Naive thymus-derived CD4-positive, alpha-beta T cell (primary cell): ENCODE measurements around the gene CANT1. TPM values are rescaled to one million over a fixed set of nuclear protein-coding genes. Genes with fewer than 3 reads are reported as not detected.

ENCODE experiments used
- ATAC-seq: fragments of 150-1000 bp; cut with Tn5 transposase; 2 replicates; pipeline ENCODE4 v1.10.0; 2021; ENCODE audit warnings: mild to moderate bottlenecking, moderate library complexity
- CTCF ChIA-PET: fragments of 350-600 bp; sonication (Branson Sonifier 250); formaldehyde crosslinking; loops from one replicate; lab custom pipeline; 2021; ENCODE audit warnings: antibody characterized with exemption; lab: Charles Lee
- POLR2A ChIA-PET: fragments of 350-600 bp; sonication (Branson Sonifier 250); formaldehyde crosslinking; loops from one replicate; lab custom pipeline; 2021; ENCODE audit warnings: antibody characterized with exemption, inconsistent platforms; lab: Charles Lee
- DNase-seq, 9 donors: peaks; one replicate each; pipeline versions ENCODE4 v3.0.0 to v3.0.0-alpha.2; 2020 to 2022; ENCODE audit warnings: mixed read lengths in 1 of 9
- H3K27ac ChIP-seq: one replicate; pipeline ENCODE4 v1.7.0; 2013; ENCODE audit warnings: mild to moderate bottlenecking, low read depth, low read length, moderate library complexity
- H3K27me3 ChIP-seq, 2 donors: one replicate each; pipeline ENCODE4 v1.7.0; 2013; ENCODE audit warnings: low read length in 2 of 2, mild to moderate bottlenecking in 2 of 2, moderate library complexity in 2 of 2; ENCODE audit not compliant: control insufficient read depth in 2 of 2, insufficient read depth in 2 of 2
- H3K36me3 ChIP-seq, 3 experiments: 1 replicate in 2 of 3; 2 replicates in 1 of 3; pipeline ENCODE4 v1.7.0; 2013; ENCODE audit warnings: low read length in 3 of 3, mild to moderate bottlenecking in 3 of 3, moderate library complexity in 1 of 3; ENCODE audit not compliant: insufficient read depth in 3 of 3, control insufficient read depth in 2 of 3
- H3K4me1 ChIP-seq, 2 donors: one replicate each; pipeline ENCODE4 v1.7.0; 2013; ENCODE audit warnings: low read length in 2 of 2, mild to moderate bottlenecking in 2 of 2, moderate library complexity in 1 of 2; ENCODE audit not compliant: control insufficient read depth in 2 of 2, insufficient read depth in 2 of 2
- H3K4me3 ChIP-seq: 2 replicates; pipeline ENCODE4 v1.7.0; 2013; ENCODE audit warnings: mild to moderate bottlenecking, low read length
- H3K9me3 ChIP-seq, 3 experiments: 1 replicate in 2 of 3; 2 replicates in 1 of 3; pipeline ENCODE4 v1.7.0; 2013; ENCODE audit warnings: low read length in 3 of 3; ENCODE audit not compliant: control insufficient read depth in 2 of 3
- H3K27ac Mint-ChIP-seq, 9 donors: one replicate each; pipeline ENCODE4 v1.8.0; 2020 to 2022; ENCODE audit warnings: mixed read lengths in 9 of 9, mild to moderate bottlenecking in 8 of 9, moderate library complexity in 5 of 9, inconsistent platforms in 2 of 9
- H3K27me3 Mint-ChIP-seq, 5 donors: one replicate each; pipeline ENCODE4 v1.8.0; 2021 to 2022; ENCODE audit warnings: mixed read lengths in 5 of 5, mild to moderate bottlenecking in 1 of 5
- H3K36me3 Mint-ChIP-seq, 5 donors: one replicate each; pipeline ENCODE4 v1.8.0; 2020 to 2022; ENCODE audit warnings: mixed read lengths in 5 of 5, mild to moderate bottlenecking in 3 of 5, inconsistent platforms in 1 of 5
- H3K4me1 Mint-ChIP-seq, 7 donors: one replicate each; pipeline ENCODE4 v1.8.0; 2020 to 2022; ENCODE audit warnings: mixed read lengths in 7 of 7, mild to moderate bottlenecking in 3 of 7, inconsistent platforms in 1 of 7
- H3K4me3 Mint-ChIP-seq, 10 donors: one replicate each; pipeline ENCODE4 v1.8.0; 2020 to 2022; ENCODE audit warnings: mild to moderate bottlenecking in 10 of 10, mixed read lengths in 10 of 10, moderate library complexity in 6 of 10, inconsistent platforms in 2 of 10
- H3K9me3 Mint-ChIP-seq, 11 donors: one replicate each; pipeline ENCODE4 v1.8.0; 2020 to 2022; ENCODE audit warnings: mixed read lengths in 11 of 11, mild to moderate bottlenecking in 4 of 11, inconsistent platforms in 1 of 11, moderate library complexity in 1 of 11
- intact Hi-C, 2 donors: fragments of 100-400 bp; cut with micrococcal nuclease; formaldehyde crosslinking; loops; one replicate each; pipeline ENCODE4 v1.15.1; 2023
- polyA plus RNA-seq, 2 donors: library from polyadenylated mRNA; unstranded; fragments of 300-500 nt; fragmentation: Illumina TruSeq; gene quantifications; one replicate each; pipeline ENCODE4 v1.2.3, GENCODE V29; 2021
- total RNA-seq, 6 experiments: library from RNA in 5 of 6; stranded (reverse) in 5 of 6; gene quantifications; 1 replicate in 5 of 6; 2 replicates in 1 of 6; pipeline ENCODE4 v1.2.3 and lab custom pipeline; 2021 to 2026

Gene CANT1
- total and polyA plus RNA-seq, 7 experiments from 2014 or later: 11.2 to 82.2 (median 42.3) TPM

DNA sequence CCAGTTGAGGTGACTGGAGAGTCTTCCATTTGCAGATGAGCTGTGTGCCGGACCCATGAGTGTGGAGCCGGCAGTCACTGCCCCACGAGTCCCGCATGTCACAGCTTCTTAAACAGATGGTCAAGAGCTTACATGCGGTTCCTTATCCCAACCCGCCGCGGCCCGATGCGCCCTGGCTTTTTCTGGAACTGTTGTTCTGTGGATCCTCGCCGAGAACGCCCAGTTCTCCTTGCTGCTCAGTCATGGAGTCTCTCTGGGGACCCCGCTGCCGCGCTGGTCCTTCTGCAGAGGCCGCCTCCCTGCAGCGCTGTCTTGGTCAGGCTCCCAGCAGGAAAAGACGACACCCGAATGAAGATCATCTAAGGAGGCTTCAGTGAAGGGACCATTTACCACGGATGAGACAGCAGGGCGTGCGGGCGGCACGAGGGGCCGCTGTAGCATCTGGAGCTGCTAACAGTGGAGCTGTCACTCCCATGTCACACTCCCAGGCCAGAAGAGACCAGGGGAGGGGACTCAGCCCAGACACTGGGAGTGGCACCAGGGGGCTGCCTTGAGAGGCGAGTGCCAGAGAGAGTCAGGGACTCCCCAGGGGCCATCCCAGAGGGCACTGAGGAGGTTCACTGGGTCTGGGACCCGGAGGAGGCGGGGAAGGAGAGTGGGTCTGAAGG, 19.1 kb downstream of the CANT1 start:
- intact Hi-C loops: no loop called here
- no peak for ATAC-seq
- H3K27ac Mint-ChIP-seq: peak overlapping the region in 1 of 9 donors; percentile 10

DNA sequence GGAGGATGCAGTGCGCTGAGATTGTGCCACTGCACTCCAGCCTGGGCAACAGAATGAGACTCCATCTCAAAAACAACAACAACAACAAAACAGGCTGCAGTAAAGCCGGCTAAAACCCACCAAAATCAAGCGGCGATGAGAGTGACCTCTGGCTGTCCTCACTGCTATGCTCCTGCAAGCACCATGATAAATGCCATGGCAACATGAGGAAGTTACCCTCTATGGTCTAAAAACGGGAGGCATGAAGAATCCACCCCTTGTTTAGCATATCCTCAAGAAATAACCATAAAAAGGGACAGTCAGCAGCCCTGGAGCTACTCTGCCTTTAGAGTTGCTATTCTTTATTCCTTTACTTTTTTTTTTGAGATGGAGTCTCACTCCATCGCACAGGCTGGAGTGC, 21.4 kb downstream of the CANT1 start:
- Mint-ChIP-seq H3K4me3 (no peak overlapping the region), H3K27me3 (no peaks in the 10 kb centered on the region), H3K36me3 (peaks cover 0 to 18% (median 6%) of the 10 kb centered on the region in 5 donors), H3K9me3 (no peaks in the 10 kb centered on the region), H3K27ac (no peak overlapping the region), H3K4me1 (peaks cover 15 to 20% (median 19%) of the 10 kb centered on the region in 7 donors)
- Histone ChIP-seq H3K27ac (no peak overlapping the region), H3K27me3 (no peaks in the 10 kb centered on the region), H3K36me3 (peaks cover 0 to 29% (median 0%) of the 10 kb centered on the region in 3 experiments), H3K4me3 (no peak overlapping the region), H3K9me3 (no peaks in the 10 kb centered on the region), H3K4me1 (peaks cover 7 to 16% of the 10 kb centered on the region in 2 donors)
- intact Hi-C loops: no loop called here
- no peak for ATAC-seq
- CTCF ChIA-PET: no interaction called here
- DNase-seq: no peak
- POLR2A ChIA-PET: no interaction called here

More for the DNA sequence above, 19.1 kb downstream of the CANT1 start:
- Histone ChIP-seq H3K4me1 (peaks cover 7 to 16% of the 10 kb centered on the region in 2 donors), H3K9me3 (no peaks in the 10 kb centered on the region), H3K27me3 (no peaks in the 10 kb centered on the region), H3K27ac (no peak overlapping the region), H3K36me3 (peaks cover 0 to 48% (median 0%) of the 10 kb centered on the region in 3 experiments), H3K4me3 (no peak overlapping the region)
- no peaks in the 10 kb centered on the region for H3K9me3 Mint-ChIP-seq
- no peak overlapping the region for H3K4me3 Mint-ChIP-seq
- peaks cover 0 to 27% (median 7%) of the 10 kb centered on the region in 5 donors for H3K36me3 Mint-ChIP-seq
- ChIA-PET POLR2A (interaction anchor here (0.7 kb wide), 1 partner anchor 574 kb away, joined by 3 read pairs; no protein-coding TSS in a partner anchor), CTCF (interaction anchor here (0.7 to 0.8 kb wide), 3 partner anchors 10 to 1289 kb away, joined by 3 read pairs; no protein-coding TSS in a partner anchor)
- DNase-seq: no peak
- H3K27me3 Mint-ChIP-seq: no peaks in the 10 kb centered on the region
- peaks cover 15 to 25% (median 21%) of the 10 kb centered on the region in 7 donors for H3K4me1 Mint-ChIP-seq

DNA sequence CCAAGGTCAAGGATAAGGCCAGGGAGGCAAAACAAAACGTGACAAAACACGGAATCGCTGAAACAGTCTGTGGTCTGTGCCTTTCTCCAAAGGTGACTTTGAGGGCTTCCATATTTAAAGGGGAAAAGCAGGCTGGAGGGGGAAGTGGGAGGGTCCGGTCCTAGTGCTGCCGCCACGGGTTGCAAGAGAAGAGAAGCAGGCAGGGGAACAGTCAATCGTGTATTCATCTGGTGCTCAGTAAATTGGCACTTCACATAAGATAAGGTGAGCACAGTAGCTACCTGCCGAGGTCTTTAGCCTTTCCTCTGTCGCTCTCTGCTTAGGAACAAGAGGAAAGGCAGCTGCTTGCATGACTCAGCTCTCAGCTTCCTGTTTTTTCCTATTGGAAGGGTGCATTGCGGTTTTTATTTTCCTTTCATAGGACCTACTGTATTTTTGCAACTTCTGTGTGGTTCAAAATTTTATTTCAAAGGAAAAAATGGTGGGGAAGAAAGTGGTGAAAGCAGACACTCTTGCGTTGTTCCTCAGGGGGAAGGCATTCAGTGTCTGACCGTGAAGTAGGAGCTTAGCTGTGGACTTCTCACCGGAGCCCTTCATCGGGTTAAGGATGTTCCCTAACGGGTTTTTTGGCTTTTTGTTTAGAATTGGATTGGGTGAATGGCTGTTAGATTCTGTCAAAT, 22.8 kb downstream of the CANT1 start:
- no peaks in the 10 kb centered on the region for H3K27me3 ChIP-seq
- POLR2A ChIA-PET: interaction anchor here (1.1 kb wide), 1 partner anchor 23 kb away, joined by 3 read pairs; the partner anchor contains the start of gene CANT1
- peaks cover 13 to 16% (median 15%) of the 10 kb centered on the region in 7 donors for H3K4me1 Mint-ChIP-seq
- DNase-seq: no peak
- peak overlapping the region in 5 of 9 donors; percentile 8 to 71 (median 25) for H3K27ac Mint-ChIP-seq
- intact Hi-C loops: loop anchor here in 1 of 2 donors (1.0 kb wide), 1 partner anchor 56 kb away; no protein-coding TSS in a partner anchor
- H3K4me3 ChIP-seq: peak overlapping the region; percentile 11
- H3K4me1 ChIP-seq: peaks cover 7 to 16% of the 10 kb centered on the region in 2 donors
- H3K27me3 Mint-ChIP-seq: no peaks in the 10 kb centered on the region
- peak; percentile 36 for ATAC-seq
- H3K27ac ChIP-seq: no peak overlapping the region
- no peaks in the 10 kb centered on the region for H3K9me3 Mint-ChIP-seq
- peak overlapping the region; percentile 63 to 84 (median 70) for H3K4me3 Mint-ChIP-seq
- no peaks in the 10 kb centered on the region for H3K9me3 ChIP-seq
- CTCF ChIA-PET: interaction anchor here (0.6 to 0.7 kb wide), 2 partner anchors 56 to 800 kb away, joined by 3 read pairs; no protein-coding TSS in a partner anchor
- H3K36me3 Mint-ChIP-seq: peaks cover 0 to 14% (median 3%) of the 10 kb centered on the region in 5 donors
- H3K36me3 ChIP-seq: peaks cover 0 to 16% (median 0%) of the 10 kb centered on the region in 3 experiments

DNA sequence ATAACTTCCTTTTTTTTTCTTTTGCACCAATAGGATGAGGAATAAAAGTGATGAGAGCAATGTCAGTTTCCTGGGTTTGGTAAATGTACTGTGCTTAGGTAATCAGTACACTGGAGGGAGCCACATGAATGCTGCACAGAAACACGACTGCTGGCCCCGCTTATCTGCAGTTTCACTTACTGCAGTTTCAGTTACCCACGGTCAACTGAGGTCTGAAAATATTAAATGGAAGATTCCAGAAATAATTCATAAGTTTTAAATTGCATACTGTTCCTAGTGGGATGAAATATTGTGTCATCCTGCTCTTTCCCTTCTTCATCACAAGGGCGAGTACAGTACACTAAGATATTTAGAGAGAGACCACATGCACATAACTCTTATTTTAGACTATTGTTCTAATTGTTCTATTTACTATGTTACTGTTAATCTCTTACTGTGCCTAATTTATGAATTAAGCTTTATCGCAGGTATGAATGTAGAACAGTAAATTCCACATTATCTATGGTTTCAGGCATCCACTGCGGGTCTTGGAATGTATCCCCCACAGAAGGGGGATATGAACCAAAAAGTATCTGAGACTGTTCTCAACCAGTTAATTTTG, 23.4 kb downstream of the CANT1 start:
- intact Hi-C loops: loop anchor here in 1 of 2 donors (1.0 kb wide), 1 partner anchor 56 kb away; no protein-coding TSS in a partner anchor
- Histone ChIP-seq H3K27me3 (no peaks in the 10 kb centered on the region), H3K36me3 (peaks cover 0 to 11% (median 0%) of the 10 kb centered on the region in 3 experiments), H3K4me1 (peaks cover 7 to 16% of the 10 kb centered on the region in 2 donors), H3K4me3 (peak overlapping the region; percentile 11), H3K27ac (no peak overlapping the region), H3K9me3 (no peaks in the 10 kb centered on the region)
- peak; percentile 91 for ATAC-seq
- Mint-ChIP-seq H3K27me3 (no peaks in the 10 kb centered on the region), H3K36me3 (peaks cover 0 to 9% (median 3%) of the 10 kb centered on the region in 5 donors), H3K27ac (peak overlapping the region in 3 of 9 donors; percentile 22 to 71 (median 25)), H3K4me1 (peaks cover 13 to 15% (median 15%) of the 10 kb centered on the region in 7 donors), H3K9me3 (no peaks in the 10 kb centered on the region), H3K4me3 (peak overlapping the region; percentile 66 to 84 (median 72))
- peak in 3 of 9 donors; percentile 24 to 36 (median 25) for DNase-seq
- CTCF ChIA-PET: interaction anchor here (0.6 to 0.7 kb wide), 2 partner anchors 56 to 801 kb away, joined by 3 read pairs; no protein-coding TSS in a partner anchor
- POLR2A ChIA-PET: interaction anchor here (1.1 kb wide), 1 partner anchor 24 kb away, joined by 3 read pairs; the partner anchor contains the start of gene CANT1

DNA sequence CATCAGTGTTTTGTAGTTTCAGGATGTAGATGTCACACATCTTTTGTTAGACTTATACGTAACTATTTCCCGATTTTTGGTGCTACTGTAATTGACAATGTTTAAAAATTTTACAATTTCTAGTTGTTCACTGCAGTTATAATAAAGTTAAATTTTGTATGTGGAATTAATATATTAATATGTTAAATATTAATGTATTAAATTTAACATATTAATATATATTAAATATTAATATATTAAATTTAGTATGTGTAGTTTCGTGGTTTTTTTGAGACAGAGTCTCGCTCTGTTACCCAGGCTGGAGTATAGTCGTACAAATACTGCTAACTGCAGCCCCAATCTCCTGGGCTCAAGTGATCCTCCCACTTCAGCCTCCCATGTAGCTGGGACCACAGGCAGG, 24.2 kb downstream of the CANT1 start:
- ATAC-seq: no peak
- Mint-ChIP-seq H3K36me3 (peaks cover 0 to 5% (median 1%) of the 10 kb centered on the region in 5 donors), H3K4me3 (no peak overlapping the region), H3K27me3 (no peaks in the 10 kb centered on the region), H3K27ac (no peak overlapping the region), H3K4me1 (peaks cover 13 to 16% (median 15%) of the 10 kb centered on the region in 7 donors), H3K9me3 (no peaks in the 10 kb centered on the region)
- POLR2A ChIA-PET: no interaction called here
- Histone ChIP-seq H3K27ac (no peak overlapping the region), H3K9me3 (no peaks in the 10 kb centered on the region), H3K36me3 (peaks cover 0 to 3% (median 0%) of the 10 kb centered on the region in 3 experiments), H3K4me1 (peaks cover 7 to 17% of the 10 kb centered on the region in 2 donors), H3K4me3 (no peak overlapping the region), H3K27me3 (no peaks in the 10 kb centered on the region)
- CTCF ChIA-PET: no interaction called here
- DNase-seq: no peak
- intact Hi-C loops: no loop called here
